Fibroblast of peridontal ligament (primary cell): ENCODE results near the gene DDX54.
"Not testable (repeated sequence)": the region's sequence is repeated elsewhere in the genome, so short reads cannot be mapped to it uniquely, and the experiment has no call there.

ENCODE experiments used
- DNase-seq: peaks from one replicate; pipeline ENCODE4 v3.0.0-alpha.2; 2010; ENCODE audit errors: extremely low read depth

Gene DDX54

DNA sequence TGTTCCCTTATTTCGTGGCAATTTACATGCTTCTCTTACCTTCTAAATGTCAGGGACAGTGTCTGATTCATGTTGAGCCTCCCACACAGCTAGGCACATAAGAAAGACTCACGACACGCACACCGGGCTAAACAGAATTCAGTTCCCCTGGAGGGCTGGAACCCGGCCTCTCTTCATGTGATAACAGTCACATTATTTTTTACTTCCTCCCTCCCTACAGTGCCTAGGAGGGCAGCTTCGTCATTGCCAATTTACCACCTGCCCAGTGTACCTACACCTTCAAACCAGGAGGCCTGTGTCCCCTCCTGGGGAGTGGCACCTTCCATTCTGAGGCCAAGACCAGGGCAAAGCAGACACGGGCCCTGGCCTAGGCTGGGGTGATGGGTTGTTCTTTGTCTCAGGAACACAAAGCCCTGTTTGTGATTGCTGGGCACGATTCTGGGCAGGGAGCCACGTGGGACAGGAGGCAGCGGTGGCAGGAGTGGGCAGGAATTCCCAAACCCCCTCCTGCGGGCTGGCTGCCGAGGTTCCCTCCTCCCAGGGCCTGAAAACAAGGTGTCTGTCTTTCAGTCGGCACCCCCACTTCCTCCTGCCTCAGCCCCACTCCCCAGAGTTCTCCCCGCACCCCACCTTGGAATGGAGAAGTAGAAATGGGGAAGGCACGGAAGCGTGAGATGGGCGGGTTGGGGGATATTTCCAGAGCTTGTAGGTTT is 42.9 kb downstream of the DDX54 start:
- DNase-seq = no peak

DNA sequence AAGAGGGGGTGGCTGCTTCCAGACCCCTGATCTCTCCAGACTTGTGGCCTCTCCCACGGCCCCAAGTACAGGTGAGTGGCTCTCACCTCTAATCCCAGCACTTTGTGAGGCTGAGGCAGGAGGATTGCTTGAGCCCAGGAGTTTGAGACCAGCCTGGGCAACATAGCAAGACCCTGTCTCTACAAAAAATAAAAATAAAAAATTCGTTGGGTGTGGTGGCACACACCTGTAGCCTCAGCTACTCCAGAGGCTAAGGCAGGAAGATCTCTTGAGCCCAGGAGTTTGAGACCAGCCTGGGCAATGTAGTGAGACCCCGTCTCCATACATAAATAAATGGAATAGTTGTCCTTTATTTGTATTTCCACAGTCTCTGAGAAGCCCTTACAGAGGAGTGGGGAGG is 43.6 kb downstream of the DDX54 start:
- DNase-seq = not testable (repeated sequence)

DNA sequence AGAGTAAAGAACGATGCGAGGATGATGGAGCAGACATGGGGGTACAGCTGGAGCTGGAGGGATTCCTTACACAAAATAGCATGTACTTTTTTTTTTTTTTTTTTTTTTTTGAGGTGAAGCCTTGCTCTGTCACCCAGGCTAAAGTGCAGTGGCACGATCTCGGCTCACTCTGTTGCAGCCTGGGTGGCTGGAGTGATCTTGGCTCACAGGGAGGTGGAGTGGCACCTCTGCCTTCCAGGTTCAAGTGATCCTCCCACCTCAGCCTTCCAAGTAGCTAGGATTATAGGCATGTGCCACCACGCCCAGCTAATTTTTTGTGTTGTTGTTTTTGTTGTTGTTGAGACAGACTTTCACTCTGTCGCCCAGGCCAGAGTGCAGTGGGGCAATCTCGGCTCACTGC is 44.6 kb downstream of the DDX54 start:
- DNase-seq = no peak

DNA sequence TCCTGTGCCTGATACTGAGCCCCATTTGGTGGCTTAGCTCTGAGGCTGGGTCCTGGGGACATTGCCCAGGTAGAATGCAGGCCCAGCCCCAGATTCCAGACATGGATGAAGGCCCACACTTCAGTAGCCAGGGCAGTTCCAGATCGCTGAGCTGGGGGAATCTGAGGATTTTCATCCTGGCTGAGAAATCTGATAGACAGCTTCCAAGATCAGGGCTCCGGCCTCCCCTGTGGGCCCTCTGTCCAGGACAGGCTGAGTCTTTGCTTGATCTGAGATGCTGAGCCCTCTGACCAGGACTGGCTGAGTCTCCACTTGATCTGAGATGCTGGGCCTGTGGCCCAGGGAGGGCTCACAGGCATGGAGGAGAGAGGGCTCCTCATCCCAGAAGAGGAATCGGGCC is 46.5 kb downstream of the DDX54 start:
- DNase-seq = no peak

DNA sequence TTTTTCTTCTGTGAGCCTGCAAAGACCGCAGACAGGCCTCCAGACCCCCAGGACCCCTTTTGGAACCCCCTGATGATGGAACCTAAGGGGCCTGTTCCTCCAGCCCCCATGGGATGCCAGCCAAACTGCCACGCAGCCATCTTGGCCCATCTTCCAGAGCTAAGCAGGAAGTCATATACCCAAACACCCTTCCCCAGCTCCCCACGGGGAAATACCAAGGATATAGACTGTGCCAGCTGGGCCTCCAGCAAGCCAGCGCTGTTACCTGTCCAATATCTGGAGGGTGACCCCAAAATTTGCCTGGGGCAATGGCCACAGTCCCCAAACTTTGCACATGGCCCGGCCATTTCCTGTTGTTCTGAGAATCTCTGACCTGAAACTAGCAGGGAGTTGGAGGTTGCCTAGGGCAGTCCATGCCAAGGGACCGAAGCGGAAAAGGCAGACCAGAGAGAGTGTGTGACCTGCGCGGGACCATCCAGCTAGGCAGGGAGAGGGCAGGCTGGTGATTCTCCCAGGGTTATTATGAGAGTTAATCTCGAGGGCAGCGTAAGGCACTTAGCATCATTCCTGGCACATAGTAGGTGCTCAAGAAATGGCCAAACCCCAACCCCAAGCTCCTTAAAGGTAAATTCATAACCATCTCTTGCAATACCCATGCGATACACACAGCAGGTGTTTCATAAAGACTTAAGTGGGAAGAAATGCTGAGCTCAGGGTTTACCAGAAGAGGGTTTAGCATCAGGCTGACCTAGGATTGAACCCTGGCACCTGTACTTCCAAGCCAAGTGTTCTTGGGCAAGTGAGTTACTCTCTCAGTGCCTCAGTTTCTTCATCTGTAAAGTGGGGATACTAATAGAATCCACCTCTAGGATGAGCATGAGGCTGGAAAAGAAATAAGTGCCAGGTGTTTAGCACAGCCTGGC is 47.2 kb downstream of the DDX54 start:
- DNase-seq = no peak

DNA sequence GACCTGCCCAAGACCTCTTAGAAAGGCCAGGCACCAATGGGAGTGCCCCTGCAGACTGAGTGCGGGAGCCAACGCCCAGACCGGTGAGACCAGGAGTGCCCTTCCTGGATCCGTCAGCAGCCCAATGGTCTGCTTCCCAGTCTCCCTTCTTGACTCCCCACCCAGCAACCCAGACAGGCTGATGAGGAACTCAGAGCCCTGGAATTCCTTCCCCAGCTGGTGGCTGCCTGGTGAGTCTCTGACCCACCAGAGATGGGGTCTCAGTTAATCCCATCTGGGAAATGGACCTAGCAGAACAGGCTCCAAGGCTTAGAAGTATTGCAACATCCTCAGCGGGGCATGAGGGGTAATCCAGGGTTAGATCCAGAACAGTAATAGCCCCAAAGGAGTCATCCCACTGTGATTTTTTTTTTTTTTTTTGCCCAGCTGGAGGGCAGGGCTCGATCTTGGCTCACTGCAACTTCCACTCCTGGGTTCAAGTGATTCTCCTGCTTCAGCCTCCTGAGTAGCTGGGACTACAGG is 48.2 kb downstream of the DDX54 start:
- DNase-seq = no peak

DNA sequence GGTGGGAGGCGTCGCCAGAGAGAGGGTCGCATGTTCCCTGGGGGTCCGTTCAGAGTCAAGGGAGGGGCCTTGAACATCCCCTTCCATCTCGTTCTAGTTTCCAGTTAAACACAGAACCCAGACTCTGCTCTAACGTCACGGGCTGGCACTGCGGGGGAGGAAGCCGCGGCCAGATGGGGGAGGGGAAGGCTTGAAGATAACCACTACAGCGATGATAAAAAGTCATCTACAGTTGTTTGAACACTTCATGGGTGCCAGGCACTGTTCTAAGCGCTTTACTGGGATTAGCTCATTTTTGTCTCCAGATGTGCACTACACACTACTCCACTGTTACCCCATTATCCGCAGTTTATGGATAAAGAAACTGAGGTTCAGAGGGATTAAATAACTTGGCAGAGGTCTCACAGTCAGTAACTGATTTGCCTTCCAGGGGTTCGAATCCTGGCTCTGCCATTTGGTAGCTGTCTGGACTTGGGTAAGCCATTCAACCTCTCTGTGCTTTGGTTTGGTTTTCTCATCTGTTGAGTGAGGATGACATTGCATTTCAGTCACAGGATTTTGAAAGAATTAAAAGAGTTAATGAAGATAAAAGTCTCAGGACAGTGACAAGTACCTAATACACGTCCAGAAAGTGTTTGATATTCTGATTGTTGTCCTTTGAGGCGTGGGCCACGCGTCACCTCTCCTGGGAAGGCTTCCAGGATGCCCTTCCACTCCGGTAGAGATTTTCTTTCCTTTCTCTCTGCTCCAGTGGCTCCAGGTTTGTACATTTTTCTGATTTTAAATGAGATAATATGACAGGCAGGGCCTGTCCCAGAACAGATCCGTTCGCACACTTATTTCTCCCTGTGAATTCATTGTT is 48.9 kb downstream of the DDX54 start:
- no peak for DNase-seq

DNA sequence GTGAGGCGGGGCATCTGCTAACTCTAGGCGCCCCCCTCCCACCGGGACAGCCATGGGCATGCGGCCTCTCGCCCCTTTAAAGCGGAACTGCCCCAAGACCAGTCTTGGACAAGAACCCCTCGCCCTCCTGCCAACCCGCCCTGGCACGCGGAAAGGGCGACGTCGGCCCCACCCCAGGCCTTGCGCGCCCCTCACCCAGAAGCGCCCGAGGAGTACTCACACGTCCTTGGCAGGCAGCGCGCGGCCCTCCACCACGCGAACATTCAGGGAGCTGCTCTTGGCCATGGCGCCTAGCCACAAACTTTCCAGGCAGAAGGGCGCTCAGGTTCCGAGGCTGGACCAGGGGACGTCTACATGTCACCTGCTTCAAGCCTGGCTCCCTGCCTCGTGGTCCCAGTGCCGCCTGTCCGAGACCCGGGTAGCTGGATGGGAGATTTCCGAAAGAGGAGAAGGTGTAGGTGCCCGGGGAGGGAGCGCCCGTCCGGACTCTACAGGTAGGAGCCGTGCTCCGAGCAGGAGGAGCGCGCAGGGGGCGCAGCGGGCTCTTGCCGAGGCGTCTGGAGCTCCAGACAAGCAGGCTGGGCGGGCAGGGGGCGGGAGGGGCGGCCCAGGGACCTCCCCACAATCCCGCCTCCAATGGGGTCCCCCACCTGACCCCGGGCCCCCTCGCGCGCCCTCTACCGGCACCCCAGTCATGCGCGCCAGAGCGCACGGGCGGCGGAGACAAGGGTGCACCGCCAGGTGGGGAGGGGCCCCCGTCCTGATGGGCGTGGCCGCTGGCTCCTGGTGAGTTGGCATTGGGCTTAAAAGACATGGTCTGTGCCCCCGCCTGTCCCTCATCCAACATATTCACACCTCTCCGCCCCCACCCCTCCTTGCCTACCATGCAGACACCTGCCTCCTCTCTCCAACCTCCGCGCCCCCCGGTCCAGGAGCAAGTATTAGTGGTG is 49.8 kb downstream of the DDX54 start, which contains the start of gene RASAL1:
TSS of gene RASAL1 (minus strand) at position 584 of the 950 bp plus-strand sequence. CDS start at position 285, 299 bp downstream.
- no peak for DNase-seq

DNA sequence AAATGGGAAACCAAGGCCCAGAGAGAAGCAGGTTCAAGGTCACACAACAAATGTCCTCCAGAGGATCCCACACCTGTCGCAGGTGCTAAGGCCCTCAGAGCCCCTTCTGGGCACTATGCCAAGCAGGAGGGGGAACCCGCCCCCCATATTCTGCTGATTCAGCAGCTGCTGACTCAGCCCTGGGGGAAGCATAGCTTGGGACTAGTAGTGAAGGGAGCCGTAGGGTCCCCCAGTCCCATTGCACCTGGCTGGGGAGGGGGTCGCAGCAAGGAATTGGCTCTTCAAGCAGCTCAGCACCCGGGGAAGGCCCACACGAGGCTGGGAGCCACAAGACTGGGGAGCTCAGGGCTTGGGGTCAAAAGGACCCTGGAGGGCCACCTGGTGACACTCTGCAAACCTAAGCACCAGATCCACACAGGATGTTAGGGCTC is 50.7 kb downstream of the DDX54 start:
- DNase-seq = no peak

DNA sequence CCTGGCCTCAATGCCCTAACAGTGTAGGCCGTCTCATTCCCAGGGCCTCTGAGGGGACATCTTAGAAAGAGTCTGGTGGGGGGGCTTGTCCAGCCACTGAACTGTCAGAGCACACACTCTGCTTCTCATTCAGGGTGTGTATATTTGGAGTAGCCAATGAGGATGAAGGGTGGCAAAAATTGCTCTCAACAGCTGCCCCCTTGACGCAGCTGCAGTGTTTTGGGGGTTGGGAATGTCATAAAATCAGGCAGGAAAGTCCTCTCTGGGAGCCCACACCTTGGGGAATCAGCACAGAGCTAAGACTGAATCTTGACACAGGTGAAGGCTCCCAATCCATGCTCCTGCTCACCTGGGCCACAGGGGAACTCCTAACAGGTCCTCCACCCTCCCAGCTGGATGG is 51.2 kb downstream of the DDX54 start:
- DNase-seq = no peak

DNA sequence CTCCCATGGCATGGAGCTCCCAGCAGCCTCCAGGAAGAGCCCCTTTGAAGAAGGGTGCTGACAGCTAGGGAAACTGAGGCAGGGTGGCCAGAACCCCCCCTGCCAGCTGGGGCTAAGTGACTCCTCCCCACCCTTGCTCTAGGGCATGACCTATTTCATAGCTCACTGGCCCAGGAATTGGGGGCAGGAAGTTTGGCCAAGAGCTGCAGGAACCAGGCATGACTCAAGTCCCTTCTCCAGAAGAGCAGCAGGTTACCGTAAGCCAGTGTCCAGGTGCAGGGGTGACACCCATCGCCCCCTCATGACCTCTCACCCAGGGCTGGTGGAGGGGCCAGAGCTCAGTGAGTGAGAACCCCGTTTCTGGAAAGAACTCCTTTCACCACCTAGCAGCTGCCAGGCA is 51.6 kb downstream of the DDX54 start:
- DNase-seq = no peak

DNA sequence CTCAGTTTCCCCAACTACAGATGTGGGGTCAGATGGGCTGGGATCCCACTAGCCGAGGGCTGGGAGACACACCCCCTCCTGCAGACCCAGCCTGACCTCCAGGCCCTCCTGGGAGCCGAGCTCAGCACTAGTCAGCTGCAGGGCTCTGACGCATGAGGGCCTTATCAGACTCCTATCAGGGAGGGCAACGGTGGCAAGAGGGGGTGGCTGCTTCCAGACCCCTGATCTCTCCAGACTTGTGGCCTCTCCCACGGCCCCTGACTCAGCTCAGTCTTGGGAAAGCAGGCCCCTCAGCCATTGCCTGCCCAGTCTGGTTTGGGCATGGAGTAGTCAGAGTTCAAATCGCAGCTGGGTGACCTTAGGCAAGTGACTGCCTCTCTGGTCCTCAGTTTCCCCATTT is 52.2 kb downstream of the DDX54 start:
- no peak for DNase-seq

DNA sequence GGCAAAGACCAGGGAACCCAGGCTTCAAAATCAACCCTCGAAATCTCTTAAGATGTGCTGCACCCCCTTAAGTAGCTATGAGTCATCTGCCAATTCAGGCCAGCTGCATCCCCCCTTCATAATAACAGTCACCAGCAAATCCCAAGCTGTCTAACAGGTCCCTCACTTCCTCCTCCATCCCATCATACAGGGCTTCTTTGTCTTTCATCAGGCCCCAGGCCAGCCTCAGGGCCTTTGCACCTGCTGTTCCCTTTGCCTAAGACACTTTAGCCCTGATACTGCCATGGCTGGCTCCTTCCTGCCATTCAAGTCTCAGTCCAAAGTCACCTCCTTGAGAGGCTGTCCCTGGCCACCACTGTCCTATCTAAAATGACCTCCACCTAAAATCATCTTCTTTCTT is 53.7 kb downstream of the DDX54 start:
- DNase-seq = no peak

DNA sequence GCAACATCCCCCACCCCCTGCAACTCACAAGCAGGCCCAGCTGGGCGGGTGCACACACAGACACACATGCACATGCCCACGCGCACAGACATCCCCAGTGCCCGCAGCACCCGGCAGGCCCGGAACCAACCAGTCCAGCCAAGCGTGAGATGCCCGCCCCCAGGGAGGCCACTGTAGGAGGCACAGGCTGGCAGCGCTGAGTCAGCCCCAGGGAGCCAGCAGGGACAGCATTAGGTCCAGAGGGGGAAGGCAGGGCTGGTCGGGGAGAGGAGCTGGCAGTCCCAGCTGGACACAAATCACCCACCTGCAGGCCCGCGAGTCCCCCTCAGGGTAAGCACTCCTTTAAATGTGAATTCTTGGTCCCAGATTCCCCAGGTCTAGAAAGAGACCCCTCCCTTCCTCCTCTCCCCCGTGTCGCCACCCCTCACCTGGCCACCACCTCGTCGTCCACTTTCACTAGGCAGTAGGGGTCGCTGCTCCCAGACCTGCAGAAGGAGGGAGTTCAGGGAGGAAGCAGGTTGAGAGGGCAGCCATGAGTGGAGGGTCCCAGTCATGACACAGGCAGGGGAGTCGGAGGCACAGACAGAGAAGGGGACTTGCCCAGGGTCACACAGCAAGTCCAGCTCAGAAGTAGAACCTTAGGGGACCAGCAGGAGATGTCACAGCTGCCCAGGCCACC is 54.7 kb downstream of the DDX54 start:
- no peak for DNase-seq

DNA sequence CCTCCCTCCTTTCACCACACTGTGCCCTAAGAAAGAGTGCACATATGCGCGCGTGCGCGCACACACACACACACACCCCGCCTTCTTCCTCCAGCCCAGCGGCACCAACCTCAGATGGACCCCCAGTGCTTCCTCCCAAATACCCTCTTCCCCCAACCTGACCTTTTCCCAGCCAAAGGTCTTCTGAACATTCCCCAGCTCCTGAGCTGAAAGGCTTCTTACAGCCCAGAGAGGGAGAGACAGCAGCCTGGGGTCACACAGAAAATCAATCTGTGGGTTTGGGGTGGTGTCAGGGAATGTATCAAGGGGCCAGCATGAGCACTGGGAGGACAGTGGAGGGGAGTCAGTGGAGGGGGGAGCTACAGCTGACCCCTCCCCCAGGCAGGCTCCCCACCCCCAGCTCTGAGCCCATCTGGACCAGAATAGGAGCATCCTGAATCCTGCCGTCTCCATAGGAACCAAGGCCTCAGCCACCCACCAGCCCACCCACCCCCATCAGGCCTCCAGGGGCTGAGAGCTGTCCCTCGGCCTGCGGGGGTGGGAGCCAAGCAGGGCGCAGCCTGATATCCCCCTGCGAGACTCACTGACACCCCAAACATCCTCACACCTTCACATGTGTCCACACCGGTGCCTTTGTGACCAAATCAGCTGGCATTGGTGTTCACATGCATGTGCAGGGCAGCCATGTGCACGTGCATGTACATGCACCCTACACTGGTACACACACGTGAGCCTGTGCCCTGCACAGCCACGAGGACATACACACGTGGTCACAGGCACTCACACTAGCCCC is 55.4 kb downstream of the DDX54 start:
- no peak for DNase-seq

DNA sequence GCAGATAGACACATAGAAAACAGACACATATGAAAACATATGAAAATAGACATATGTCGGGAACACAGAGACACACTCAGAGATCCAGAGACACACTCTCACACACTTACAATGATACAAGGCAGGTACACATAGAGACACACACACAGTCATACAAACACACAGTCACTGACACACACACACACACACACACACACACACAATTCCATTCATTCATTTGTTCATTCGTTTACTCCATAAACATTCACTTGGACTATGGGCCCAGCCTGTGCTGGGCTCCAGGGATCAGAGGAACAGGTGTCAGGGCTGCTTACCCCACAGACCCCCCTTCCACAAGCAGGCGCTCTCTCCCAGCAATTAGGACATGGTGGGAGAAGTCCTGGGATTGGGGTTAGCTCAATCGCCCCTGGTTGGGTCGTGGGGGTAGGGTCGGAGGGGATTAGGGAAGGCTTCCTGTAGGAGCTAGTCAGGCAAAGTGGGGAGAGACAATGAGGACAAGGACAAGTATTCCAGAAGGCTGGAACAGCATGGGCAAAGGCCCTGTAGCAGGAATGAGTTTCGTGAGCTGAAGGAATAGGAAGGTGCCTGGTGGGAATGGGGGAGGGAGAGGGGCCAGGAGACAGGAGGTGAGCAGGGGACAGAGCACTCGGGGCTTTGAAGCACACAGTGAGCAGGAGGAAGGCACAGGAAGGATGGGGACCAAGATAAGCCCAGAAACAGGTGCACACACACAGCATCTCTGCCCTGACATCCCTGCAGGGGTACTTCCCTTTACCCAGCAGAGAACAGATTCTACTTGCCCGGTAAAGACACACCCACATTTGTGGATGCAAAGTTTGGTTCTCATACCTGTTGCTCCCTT is 56.2 kb downstream of the DDX54 start:
- DNase-seq = no peak

DNA sequence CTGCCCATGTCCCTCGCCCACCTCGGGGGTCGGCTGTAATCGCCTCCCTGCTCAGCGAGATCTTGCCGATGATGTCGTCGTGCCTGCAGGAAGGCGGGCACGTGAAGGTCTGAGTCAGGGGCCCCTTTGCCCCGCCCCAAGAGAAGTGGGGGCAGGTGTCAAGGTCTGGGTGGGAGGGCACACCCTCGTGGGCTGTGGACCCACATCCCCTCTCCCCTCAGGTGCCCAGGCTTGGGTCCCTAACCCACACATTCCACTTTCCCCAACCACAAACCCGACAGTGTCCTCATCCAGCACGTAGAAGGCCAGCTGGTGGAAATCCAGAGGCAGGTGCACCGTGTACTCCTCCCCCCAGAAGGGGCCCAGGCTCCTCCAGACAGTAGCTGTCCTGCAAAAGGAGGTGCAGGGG is 57.5 kb downstream of the DDX54 start:
- no peak for DNase-seq

DNA sequence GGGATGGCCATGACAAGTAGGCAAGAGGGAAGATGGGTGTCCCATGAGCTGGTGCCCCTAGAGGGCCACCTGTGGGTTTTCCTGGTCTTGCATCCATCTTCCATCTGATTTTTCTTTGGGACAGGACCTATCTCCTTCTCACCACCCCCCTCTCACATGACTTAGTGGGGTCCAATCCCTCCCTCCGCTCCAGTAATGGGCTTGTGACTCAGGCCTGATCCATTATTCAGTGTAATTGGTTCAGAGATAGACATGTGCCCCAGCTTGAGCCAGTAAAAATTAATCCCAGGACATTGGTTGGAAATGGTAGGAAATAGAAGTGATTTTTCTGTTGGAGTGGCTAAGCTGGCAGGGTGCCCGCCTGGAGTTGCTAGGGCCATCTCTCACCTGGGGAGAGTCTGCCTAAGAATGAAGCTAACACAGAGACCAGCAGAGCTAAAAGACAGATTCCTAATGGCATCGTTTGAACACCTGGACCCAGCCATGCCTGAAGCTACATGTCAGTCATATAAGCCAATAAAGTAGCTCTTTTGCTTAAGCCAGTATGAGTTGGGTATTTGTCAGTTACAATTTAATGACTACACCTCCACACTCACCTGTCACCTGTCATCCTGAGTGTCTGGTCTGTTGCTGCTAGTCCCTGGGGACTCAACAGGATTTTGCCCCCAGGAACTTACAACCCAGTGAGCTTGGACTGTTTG is 64.5 kb downstream of the DDX54 start:
- no peak for DNase-seq
